ENCODE data around the gene WDHD1.

The WDHD1 gene

DNA sequence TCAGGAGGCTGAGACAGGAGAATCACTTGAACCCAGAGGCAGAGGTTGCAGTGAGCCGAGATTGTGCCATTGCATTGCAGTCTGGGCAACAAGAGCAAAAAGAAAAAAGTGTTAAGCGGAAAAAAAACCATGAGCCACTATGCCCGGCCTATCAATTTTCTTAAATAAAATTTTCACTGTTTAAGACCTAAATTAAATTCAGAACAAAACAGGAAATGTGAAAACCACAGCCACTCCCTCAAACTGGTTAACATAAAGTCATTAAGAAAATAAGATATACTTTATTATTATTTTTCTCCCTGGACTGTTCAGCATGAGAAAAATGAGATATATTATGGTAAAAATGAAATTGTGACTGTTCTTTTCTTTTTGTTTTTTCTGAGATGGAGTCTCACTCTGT lies 79.7 kb downstream of the WDHD1 start:
- TF ChIP-seq POLR2AphosphoS5 (IDR thresholded peaks at IDR 0.05; ENCODE audit: low read depth, low read length) (no peak), REST (IDR thresholded peaks at IDR 0.05; ENCODE audit: insufficient read depth in 1 of 2, low read depth in 2 of 2, low read length in 2 of 2) (no peak), FOXP2 (optimal IDR thresholded peaks at IDR 0.05; ENCODE audit: borderline replicate concordance, extremely low read depth, extremely low read length, insufficient read depth) (no peak), TAF1 (IDR thresholded peaks at IDR 0.05; ENCODE audit: borderline replicate concordance, insufficient read depth, low read length) (no peak), SIN3A (IDR thresholded peaks at IDR 0.05; ENCODE audit: borderline replicate concordance, insufficient read depth, low read length) (no peak)

DNA sequence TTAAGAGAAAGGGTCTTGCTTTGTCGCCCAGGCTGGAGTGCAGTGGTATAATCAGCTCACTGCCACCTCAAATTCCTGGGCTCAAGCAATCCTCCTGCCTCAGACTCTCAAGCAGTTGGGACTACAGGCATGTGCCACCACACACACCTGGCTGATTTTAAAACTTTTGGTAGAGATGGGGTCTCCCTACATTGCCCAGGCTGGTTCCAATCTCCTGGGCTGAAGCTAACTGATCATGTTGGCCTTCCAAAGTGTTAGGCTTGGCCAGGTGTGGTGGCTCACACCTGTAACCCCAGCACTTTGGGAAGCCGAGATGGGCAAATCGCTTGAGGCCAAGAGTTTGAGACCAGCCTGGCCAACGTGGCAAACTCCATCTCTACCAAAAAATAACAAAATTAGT lies 80.4 kb downstream of the WDHD1 start:
- TF ChIP-seq REST (IDR thresholded peaks at IDR 0.05; ENCODE audit: insufficient read depth in 1 of 2, low read depth in 2 of 2, low read length in 2 of 2), result no peak
- TF ChIP-seq TAF1 (IDR thresholded peaks at IDR 0.05; ENCODE audit: borderline replicate concordance, insufficient read depth, low read length), result no peak
- TF ChIP-seq SIN3A (IDR thresholded peaks at IDR 0.05; ENCODE audit: borderline replicate concordance, insufficient read depth, low read length), result no peak
- no peak for TF ChIP-seq POLR2AphosphoS5 (IDR thresholded peaks at IDR 0.05; ENCODE audit: low read depth, low read length)
- TF ChIP-seq FOXP2 (optimal IDR thresholded peaks at IDR 0.05; ENCODE audit: borderline replicate concordance, extremely low read depth, extremely low read length, insufficient read depth), result no peak

DNA sequence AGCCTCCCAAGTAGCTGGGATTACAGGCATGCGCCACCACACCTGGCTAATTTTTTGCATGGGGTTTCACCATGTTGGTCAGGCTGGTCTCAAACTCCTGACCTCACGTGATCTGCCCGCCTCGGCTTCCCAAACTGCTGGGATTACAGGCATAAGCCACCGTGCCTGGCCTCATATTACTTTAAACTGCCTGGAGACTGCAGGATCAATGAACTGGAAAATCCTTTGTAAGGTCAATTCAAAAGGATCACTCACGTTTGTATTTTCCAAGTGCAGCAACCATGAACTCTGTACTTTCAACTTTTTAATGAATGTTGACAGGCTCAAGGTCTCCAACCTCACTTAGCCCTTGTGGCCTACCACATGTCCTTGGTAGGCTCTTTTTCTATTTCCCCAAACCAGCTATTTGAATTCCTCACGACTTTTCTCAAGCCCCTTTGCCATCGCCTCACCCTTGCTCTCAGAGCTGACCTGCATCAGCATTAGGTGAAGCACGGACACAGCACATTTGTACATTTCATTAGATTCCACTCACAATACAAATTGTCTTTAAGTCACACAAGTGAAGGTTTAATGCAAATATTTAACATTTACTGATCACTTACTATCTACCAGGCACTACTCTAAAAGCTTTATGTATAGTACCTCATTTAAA lies 82.0 kb downstream of the WDHD1 start:
- TF ChIP-seq SIN3A (IDR thresholded peaks at IDR 0.05; ENCODE audit: borderline replicate concordance, insufficient read depth, low read length), result no peak
- TF ChIP-seq FOXP2 (optimal IDR thresholded peaks at IDR 0.05; ENCODE audit: borderline replicate concordance, extremely low read depth, extremely low read length, insufficient read depth), result no peak
- no peak for TF ChIP-seq POLR2AphosphoS5 (IDR thresholded peaks at IDR 0.05; ENCODE audit: low read depth, low read length)
- no peak for TF ChIP-seq REST (IDR thresholded peaks at IDR 0.05; ENCODE audit: insufficient read depth in 1 of 2, low read depth in 2 of 2, low read length in 2 of 2)
- TF ChIP-seq TAF1 (IDR thresholded peaks at IDR 0.05; ENCODE audit: borderline replicate concordance, insufficient read depth, low read length), result no peak

- TF ChIP-seq FOXP2 (optimal IDR thresholded peaks at IDR 0.05; ENCODE audit: borderline replicate concordance, extremely low read depth, extremely low read length, insufficient read depth) (no peak), SIN3A (IDR thresholded peaks at IDR 0.05; ENCODE audit: borderline replicate concordance, insufficient read depth, low read length) (no peak), REST (IDR thresholded peaks at IDR 0.05; ENCODE audit: insufficient read depth in 1 of 2, low read depth in 2 of 2, low read length in 2 of 2) (no peak), POLR2AphosphoS5 (IDR thresholded peaks at IDR 0.05; ENCODE audit: low read depth, low read length) (no peak), TAF1 (IDR thresholded peaks at IDR 0.05; ENCODE audit: borderline replicate concordance, insufficient read depth, low read length) (no peak)
These were observed 84.0 kb downstream of the WDHD1 start for GRCh38 chr14:54942913-54943312.
